Fibroblast of lung (primary cell): ENCODE data around the gene TMPRSS4.

Experiments used
- CTCF ChIP-seq, 2 donors: IDR thresholded peaks in 1 of 2; conservative IDR thresholded peaks in 1 of 2; 1 replicate in 1 of 2; 2 replicates in 1 of 2; pipeline ENCODE4 v1.5.1; 2011 to 2012; ENCODE audit warnings: low read length in 2 of 2, control low read depth in 1 of 2, inconsistent platforms in 1 of 2, low read depth in 1 of 2, mild to moderate bottlenecking in 1 of 2
- EZH2 ChIP-seq: IDR thresholded peaks from 2 replicates; pipeline ENCODE4 v1.5.1; 2012; ENCODE audit warnings: low read length, control low read depth, mild to moderate bottlenecking; ENCODE audit errors: missing control alignments

- TF ChIP-seq CTCF (conservative IDR thresholded peaks at IDR 0.05 in 1 of 2, IDR thresholded peaks at IDR 0.05 in 1 of 2; ENCODE audit: low read depth in 1 of 2, low read length in 2 of 2): no peak
- no peak for TF ChIP-seq EZH2
Observed at GRCh38 chr11:118142809-118143208, 65.9 kb downstream of the TMPRSS4 start.
